WTC11 (cell line): ENCODE measurements around the gene SMAD7. TPM values are rescaled to one million over a fixed set of nuclear protein-coding genes. Genes with fewer than 3 reads are reported as not detected.
A peak's percentile ranks its signal among the peaks of the same experiment; 100 is the strongest.

Experiments used
- ATAC-seq: fragments of 200-7000 bp; cut with Tn5 transposase; 2 replicates; pipeline ENCODE4 v1.10.0; 2021; ENCODE audit warnings: mild to moderate bottlenecking, moderate library complexity
- CTCF ChIA-PET: fragments of 300-600 bp; sonication (Branson Sonifier 250); formaldehyde crosslinking; loops from one replicate; lab custom pipeline; 2021; ENCODE audit warnings: antibody characterized with exemption; lab: Charles Lee
- POLR2A ChIA-PET: fragments of 350-600 bp; sonication (Branson Sonifier 250); formaldehyde crosslinking; loops from one replicate; lab custom pipeline; 2021; ENCODE audit warnings: antibody characterized with exemption; lab: Charles Lee
- DNase-seq: peaks from one replicate; pipeline ENCODE4 v3.0.0; 2021; ENCODE audit warnings: low spot score
- H3K27ac Mint-ChIP-seq: 2 replicates; pipeline ENCODE4 v1.8.0; 2021; ENCODE audit warnings: mixed read lengths
- H3K27me3 Mint-ChIP-seq: 2 replicates; pipeline ENCODE4 v1.8.0; 2021; ENCODE audit warnings: low read depth, mild to moderate bottlenecking, moderate library complexity, mixed read lengths
- H3K36me3 Mint-ChIP-seq: 2 replicates; pipeline ENCODE4 v1.8.0; 2021; ENCODE audit warnings: mixed read lengths
- H3K4me1 Mint-ChIP-seq: 2 replicates; pipeline ENCODE4 v1.8.0; 2022; ENCODE audit warnings: mixed read lengths
- H3K4me3 Mint-ChIP-seq: 2 replicates; pipeline ENCODE4 v1.8.0; 2021; ENCODE audit warnings: mild to moderate bottlenecking, moderate library complexity, mixed read lengths
- H3K9me3 Mint-ChIP-seq: 2 replicates; pipeline ENCODE4 v1.8.0; 2021; ENCODE audit warnings: mixed read lengths
- CBFB ChIP-seq: sonication (generic); formaldehyde crosslinking; IDR thresholded peaks from 2 replicates; pipeline ENCODE4 v1.8.1; 2022; ENCODE audit warnings: mild to moderate bottlenecking, low read depth, missing genetic modification reagents
- FOXJ3 ChIP-seq: sonication (generic); formaldehyde crosslinking; IDR thresholded peaks from 2 replicates; pipeline ENCODE4 v1.9.0; 2021; ENCODE audit warnings: missing genetic modification reagents, mild to moderate bottlenecking, borderline replicate concordance
- FOXK1 ChIP-seq: sonication (generic); formaldehyde crosslinking; IDR thresholded peaks from 2 replicates; pipeline ENCODE4 v1.8.0; 2022; ENCODE audit warnings: mild to moderate bottlenecking, moderate library complexity, missing genetic modification reagents
- FOXP1 ChIP-seq: sonication (generic); formaldehyde crosslinking; IDR thresholded peaks from 2 replicates; pipeline ENCODE4 v1.8.0; 2022; ENCODE audit warnings: missing genetic modification reagents, mild to moderate bottlenecking, moderate library complexity, borderline replicate concordance
- GRHL2 ChIP-seq: fragments of 250-450 bp; sonication (Bioruptor Pico); IDR thresholded peaks from 2 replicates; pipeline ENCODE4 v1.8.0; 2022; ENCODE audit warnings: mild to moderate bottlenecking, moderate library complexity; ENCODE audit not compliant: insufficient replicate concordance, severe bottlenecking
- HMGA2 ChIP-seq: fragments of 250-450 bp; sonication (Bioruptor Pico); IDR thresholded peaks from 2 replicates; pipeline ENCODE4 v1.4.0; 2021; ENCODE audit warnings: mild to moderate bottlenecking, moderate library complexity
- IRF2 ChIP-seq: sonication (generic); formaldehyde crosslinking; IDR thresholded peaks from 2 replicates; pipeline ENCODE4 v1.8.0; 2022; ENCODE audit warnings: low read depth, missing genetic modification reagents, borderline replicate concordance
- KAT7 ChIP-seq: sonication (generic); formaldehyde crosslinking; IDR thresholded peaks from 2 replicates; pipeline ENCODE4 v1.8.1; 2023; ENCODE audit warnings: missing genetic modification reagents, mild to moderate bottlenecking, borderline replicate concordance
- MYBL2 ChIP-seq: sonication (generic); formaldehyde crosslinking; IDR thresholded peaks from 2 replicates; pipeline ENCODE4 v1.8.1; 2023; ENCODE audit warnings: mild to moderate bottlenecking, moderate library complexity, missing genetic modification reagents
- RELA ChIP-seq: sonication (generic); formaldehyde crosslinking; IDR thresholded peaks from 2 replicates; pipeline ENCODE4 v1.8.1; 2022; ENCODE audit warnings: missing genetic modification reagents, mild to moderate bottlenecking, borderline replicate concordance
- TCF7 ChIP-seq: sonication (generic); formaldehyde crosslinking; IDR thresholded peaks from 2 replicates; pipeline ENCODE4 v1.8.0; 2022; ENCODE audit warnings: mild to moderate bottlenecking, low read depth, missing genetic modification reagents, moderate library complexity
- TEAD4 ChIP-seq: sonication (generic); formaldehyde crosslinking; IDR thresholded peaks from 2 replicates; pipeline ENCODE4 v1.8.0; 2022; ENCODE audit warnings: mild to moderate bottlenecking, missing genetic modification reagents
- ZNF232 ChIP-seq: sonication (generic); formaldehyde crosslinking; IDR thresholded peaks from 2 replicates; pipeline ENCODE4 v1.8.0; 2022; ENCODE audit warnings: mild to moderate bottlenecking, missing genetic modification reagents
- ZNF396 ChIP-seq: fragments of 250-450 bp; sonication (Bioruptor Pico); IDR thresholded peaks from 2 replicates; pipeline ENCODE4 v1.8.0; 2021; ENCODE audit warnings: mild to moderate bottlenecking, moderate library complexity, borderline replicate concordance
- ZNF423 ChIP-seq: fragments of 250-450 bp; sonication (Bioruptor Pico); IDR thresholded peaks from 2 replicates; pipeline ENCODE4 v2.1.2; 2022; ENCODE audit warnings: mild to moderate bottlenecking, moderate library complexity
- total RNA-seq: library from RNA; stranded (reverse); gene quantifications from 3 replicates; pipeline ENCODE4 v1.2.3, GENCODE V29; 2021
- TF ChIP-seq, protein P1 (sequence below): fragments of 250-450 bp; sonication (Bioruptor Pico); IDR thresholded peaks from 2 replicates; pipeline ENCODE4 v2.1.2; 2022; ENCODE audit warnings: mild to moderate bottlenecking, moderate library complexity
- TF ChIP-seq, protein P2 (sequence below): sonication (generic); formaldehyde crosslinking; IDR thresholded peaks from 2 replicates; pipeline ENCODE4 v1.8.0; 2022; ENCODE audit warnings: mild to moderate bottlenecking, missing genetic modification reagents
- TF ChIP-seq, protein P3 (sequence below): fragments of 250-450 bp; sonication (Bioruptor Pico); IDR thresholded peaks from 2 replicates; pipeline ENCODE4 v1.9.0; 2021; ENCODE audit warnings: moderate library complexity, mild to moderate bottlenecking, inconsistent platforms, borderline replicate concordance
- TF ChIP-seq, protein P4 (sequence below): sonication (generic); formaldehyde crosslinking; IDR thresholded peaks from 2 replicates; pipeline ENCODE4 v1.8.1; 2022; ENCODE audit warnings: low read depth, mild to moderate bottlenecking, moderate library complexity, missing genetic modification reagents, borderline replicate concordance
- TF ChIP-seq, protein P5 (sequence below): sonication (generic); formaldehyde crosslinking; IDR thresholded peaks from 2 replicates; pipeline ENCODE4 v1.8.1; 2023; ENCODE audit warnings: mild to moderate bottlenecking, moderate library complexity, missing genetic modification reagents
- TF ChIP-seq, protein P6 (sequence below): sonication (generic); formaldehyde crosslinking; IDR thresholded peaks from 2 replicates; pipeline ENCODE4 v1.8.0; 2022; ENCODE audit warnings: mild to moderate bottlenecking, missing genetic modification reagents

The SMAD7 gene
- total RNA-seq, 1 experiment from 2014 or later = 44.7 TPM

DNA sequence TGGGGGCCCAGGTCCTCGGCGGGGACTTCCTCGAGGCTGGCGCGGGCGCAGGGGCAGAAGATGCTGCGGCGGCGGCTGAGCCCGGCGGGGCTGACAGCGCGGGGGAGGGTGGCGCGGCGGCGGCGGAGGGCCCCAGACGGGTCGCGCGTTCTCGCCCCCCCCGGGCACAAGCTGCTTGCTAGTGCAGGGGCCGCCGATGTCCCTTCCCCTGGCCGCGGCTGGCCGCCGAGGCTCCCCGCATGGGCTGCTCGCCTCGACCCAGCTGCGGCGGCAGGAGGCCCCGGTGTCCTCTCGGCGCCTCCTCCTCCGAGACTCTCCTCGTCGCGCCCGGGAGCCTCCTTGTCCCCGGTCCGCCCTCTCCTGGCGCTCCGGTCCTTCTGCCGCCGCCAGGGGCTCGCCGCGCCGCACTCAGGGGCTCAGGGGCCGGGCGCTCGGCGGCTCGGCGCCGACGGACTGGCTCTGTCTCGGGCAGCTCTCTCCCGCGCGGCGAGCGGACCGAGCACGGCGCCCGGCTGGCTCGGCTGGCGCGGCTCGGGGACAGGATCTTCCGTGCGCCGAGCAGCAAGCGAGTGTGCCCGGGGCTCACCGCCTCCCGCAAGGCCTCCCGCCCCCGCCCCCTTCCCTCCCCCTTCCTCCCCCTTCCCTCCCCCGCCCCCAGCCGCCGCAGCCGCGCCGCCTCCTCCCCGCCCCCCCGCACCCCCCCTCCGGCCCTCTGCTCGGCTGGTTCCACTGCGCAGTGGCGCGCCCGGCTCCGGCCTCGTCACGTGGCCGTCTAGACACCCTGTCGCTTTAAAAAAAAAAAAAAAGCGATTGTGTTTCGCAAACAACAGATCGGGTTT is 902 bp upstream of the SMAD7 start (continued):
- TF ChIP-seq, protein P1, sequence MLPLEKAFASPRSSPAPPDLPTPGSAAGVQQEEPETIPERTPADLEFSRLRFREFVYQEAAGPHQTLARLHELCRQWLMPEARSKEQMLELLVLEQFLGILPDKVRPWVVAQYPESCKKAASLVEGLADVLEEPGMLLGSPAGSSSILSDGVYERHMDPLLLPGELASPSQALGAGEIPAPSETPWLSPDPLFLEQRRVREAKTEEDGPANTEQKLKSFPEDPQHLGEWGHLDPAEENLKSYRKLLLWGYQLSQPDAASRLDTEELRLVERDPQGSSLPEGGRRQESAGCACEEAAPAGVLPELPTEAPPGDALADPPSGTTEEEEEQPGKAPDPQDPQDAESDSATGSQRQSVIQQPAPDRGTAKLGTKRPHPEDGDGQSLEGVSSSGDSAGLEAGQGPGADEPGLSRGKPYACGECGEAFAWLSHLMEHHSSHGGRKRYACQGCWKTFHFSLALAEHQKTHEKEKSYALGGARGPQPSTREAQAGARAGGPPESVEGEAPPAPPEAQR (CRISPR knock-in tag) = no peak
- TF ChIP-seq, protein P2, sequence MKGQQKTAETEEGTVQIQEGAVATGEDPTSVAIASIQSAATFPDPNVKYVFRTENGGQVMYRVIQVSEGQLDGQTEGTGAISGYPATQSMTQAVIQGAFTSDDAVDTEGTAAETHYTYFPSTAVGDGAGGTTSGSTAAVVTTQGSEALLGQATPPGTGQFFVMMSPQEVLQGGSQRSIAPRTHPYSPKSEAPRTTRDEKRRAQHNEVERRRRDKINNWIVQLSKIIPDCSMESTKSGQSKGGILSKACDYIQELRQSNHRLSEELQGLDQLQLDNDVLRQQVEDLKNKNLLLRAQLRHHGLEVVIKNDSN = peak; percentile 76
- peak; percentile 69; the same call in 1 of the 2 replicates for TF ChIP-seq KAT7 (CRISPR knock-in tag)

DNA sequence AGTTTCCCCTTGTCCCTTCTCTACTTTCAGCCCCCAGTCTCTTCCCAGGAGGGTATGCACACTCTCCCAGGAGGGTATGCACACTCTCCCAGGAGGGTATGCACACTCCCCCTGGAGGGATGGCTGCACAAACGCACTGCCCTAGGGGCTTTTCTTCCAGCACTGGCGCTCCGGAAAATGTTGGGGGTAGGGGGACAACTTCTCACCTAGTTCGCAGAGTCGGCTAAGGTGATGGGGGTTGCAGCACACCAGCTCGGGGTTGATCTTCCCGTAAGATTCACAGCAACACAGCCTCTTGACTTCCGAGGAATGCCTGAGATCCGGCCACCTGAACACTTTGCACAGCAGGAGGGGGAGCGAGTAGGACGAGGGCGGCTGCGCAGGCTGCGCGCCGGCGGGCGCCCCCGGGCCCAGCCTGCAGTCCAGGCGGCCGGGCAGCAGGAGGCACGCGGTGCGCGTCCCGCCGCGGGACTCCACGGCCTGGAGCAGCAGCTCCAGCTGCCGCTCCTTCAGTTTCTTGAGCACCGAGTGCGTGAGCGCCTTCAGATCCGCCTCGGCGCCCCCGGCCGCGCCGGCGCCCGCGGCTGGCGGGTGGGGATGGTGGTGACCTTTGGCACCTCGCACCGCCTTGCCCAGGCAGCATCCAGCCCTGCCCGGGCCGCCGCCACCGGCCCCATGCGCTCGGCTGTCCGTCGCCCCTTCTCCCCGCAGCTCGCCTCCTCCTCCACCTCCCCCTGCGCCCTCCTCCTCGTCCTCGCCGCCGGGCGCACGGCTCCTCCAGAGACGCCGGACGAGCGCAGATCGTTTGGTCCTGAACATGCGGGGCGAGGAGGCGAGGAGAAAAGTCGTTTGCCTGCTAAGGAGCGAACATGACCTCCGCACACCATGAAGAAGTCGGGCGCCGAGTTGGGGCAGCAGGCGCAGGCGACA is 894 bp downstream of the SMAD7 start:
- Mint-ChIP-seq H3K36me3 (peaks cover 31% of the 10 kb centered on the region), H3K4me3 (peak overlapping the region; percentile 97), H3K4me1 (peaks cover 52% of the 10 kb centered on the region), H3K27ac (peak overlapping the region; percentile 91), H3K27me3 (no peaks in the 10 kb centered on the region; the same call in 1 of the 2 replicates), H3K9me3 (no peaks in the 10 kb centered on the region)
- TF ChIP-seq, protein P3, sequence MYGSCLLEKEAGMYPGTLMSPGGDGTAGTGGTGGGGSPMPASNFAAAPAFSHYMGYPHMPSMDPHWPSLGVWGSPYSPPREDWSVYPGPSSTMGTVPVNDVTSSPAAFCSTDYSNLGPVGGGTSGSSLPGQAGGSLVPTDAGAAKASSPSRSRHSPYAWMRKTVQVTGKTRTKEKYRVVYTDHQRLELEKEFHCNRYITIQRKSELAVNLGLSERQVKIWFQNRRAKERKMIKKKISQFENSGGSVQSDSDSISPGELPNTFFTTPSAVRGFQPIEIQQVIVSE (CRISPR knock-in tag) = no peak
- TF ChIP-seq IRF2 (no peak), TCF7 (CRISPR knock-in tag) (0 out of 2 replicates have a peak, but pooled peaks have one; percentile 42), RELA (CRISPR knock-in tag) (no peak), TEAD4 (CRISPR knock-in tag) (peak; percentile 44; the same call in 1 of the 2 replicates), FOXK1 (CRISPR knock-in tag) (no peak), HMGA2 (CRISPR knock-in tag) (0 out of 2 replicates have a peak, but pooled peaks have one; percentile 7), GRHL2 (CRISPR knock-in tag) (no peak), FOXP1 (CRISPR knock-in tag) (0 out of 2 replicates have a peak, but pooled peaks have one; percentile 41), MYBL2 (CRISPR knock-in tag) (0 out of 2 replicates have a peak, but pooled peaks have one; percentile 64), ZNF232 (CRISPR knock-in tag) (0 out of 2 replicates have a peak, but pooled peaks have one; percentile 35), CBFB (no peak), KAT7 (CRISPR knock-in tag) (0 out of 2 replicates have a peak, but pooled peaks have one; percentile 4), FOXJ3 (CRISPR knock-in tag) (no peak), ZNF423 (CRISPR knock-in tag) (peak; percentile 85), ZNF396 (no peak)
- TF ChIP-seq, protein P4, sequence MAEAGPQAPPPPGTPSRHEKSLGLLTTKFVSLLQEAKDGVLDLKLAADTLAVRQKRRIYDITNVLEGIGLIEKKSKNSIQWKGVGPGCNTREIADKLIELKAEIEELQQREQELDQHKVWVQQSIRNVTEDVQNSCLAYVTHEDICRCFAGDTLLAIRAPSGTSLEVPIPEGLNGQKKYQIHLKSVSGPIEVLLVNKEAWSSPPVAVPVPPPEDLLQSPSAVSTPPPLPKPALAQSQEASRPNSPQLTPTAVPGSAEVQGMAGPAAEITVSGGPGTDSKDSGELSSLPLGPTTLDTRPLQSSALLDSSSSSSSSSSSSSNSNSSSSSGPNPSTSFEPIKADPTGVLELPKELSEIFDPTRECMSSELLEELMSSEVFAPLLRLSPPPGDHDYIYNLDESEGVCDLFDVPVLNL (CRISPR knock-in tag) = 0 out of 2 replicates have a peak, but pooled peaks have one; percentile 8
- TF ChIP-seq, protein P5, sequence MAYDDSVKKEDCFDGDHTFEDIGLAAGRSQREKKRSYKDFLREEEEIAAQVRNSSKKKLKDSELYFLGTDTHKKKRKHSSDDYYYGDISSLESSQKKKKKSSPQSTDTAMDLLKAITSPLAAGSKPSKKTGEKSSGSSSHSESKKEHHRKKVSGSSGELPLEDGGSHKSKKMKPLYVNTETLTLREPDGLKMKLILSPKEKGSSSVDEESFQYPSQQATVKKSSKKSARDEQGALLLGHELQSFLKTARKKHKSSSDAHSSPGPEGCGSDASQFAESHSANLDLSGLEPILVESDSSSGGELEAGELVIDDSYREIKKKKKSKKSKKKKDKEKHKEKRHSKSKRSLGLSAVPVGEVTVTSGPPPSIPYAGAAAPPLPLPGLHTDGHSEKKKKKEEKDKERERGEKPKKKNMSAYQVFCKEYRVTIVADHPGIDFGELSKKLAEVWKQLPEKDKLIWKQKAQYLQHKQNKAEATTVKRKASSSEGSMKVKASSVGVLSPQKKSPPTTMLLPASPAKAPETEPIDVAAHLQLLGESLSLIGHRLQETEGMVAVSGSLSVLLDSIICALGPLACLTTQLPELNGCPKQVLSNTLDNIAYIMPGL (CRISPR knock-in tag) = peak; percentile 33; the same call in 1 of the 2 replicates
- TF ChIP-seq, protein P6, sequence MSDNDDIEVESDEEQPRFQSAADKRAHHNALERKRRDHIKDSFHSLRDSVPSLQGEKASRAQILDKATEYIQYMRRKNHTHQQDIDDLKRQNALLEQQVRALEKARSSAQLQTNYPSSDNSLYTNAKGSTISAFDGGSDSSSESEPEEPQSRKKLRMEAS (CRISPR knock-in tag) = 0 out of 2 replicates have a peak, but pooled peaks have one; percentile 26
- TF ChIP-seq, protein P2 = 0 out of 2 replicates have a peak, but pooled peaks have one; percentile 23
- ChIA-PET POLR2A (interaction anchor here (1.5 kb wide), 1 partner anchor 19 kb away, joined by 4 read pairs; no protein-coding TSS in a partner anchor), CTCF (no interaction called here)
- ATAC-seq (no peak), DNase-seq (peak; percentile 66)
